Measurements from ENCODE around the gene NSMF. TPM values are rescaled to one million over a fixed set of nuclear protein-coding genes. Genes with fewer than 3 reads are reported as not detected.

NSMF gene
- total RNA-seq, 1 donor from 2014 or later, result 231 TPM

DNA sequence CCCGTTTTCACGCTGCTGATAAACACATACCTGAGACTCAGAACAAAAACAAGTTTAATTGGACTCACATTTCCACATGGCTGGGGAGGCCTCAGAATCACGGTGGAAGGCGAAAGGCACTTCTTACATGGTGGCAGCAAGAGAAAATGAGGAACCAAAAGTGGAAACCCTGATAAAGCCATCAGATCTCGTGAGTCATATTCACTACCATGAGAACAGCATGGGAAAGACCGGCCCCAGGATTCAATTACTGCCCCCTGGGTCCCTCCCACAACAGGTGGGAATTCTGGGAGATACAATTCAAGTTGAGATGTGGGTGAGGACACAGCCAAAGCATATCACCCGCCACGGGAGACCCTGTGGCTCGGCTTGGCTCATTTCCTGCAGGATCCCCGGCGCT lies 56.4 kb downstream of the NSMF start:
- Histone ChIP-seq H3K4me3 (no peak overlapping the region), H3K9me3 (no peaks in the 10 kb centered on the region), H3K36me3 (peaks cover 0 to 8% of the 10 kb centered on the region in 2 donors), H3K27me3 (no peaks in the 10 kb centered on the region), H3K4me1 (peaks cover 7 to 12% of the 10 kb centered on the region in 2 donors), H3K27ac (no peak overlapping the region)
- intact Hi-C loops (cut with DNase I), result no loop called here
- no peak for DNase-seq (ENCODE audit: low spot score in 2 of 2)
- TF ChIP-seq, protein P1, sequence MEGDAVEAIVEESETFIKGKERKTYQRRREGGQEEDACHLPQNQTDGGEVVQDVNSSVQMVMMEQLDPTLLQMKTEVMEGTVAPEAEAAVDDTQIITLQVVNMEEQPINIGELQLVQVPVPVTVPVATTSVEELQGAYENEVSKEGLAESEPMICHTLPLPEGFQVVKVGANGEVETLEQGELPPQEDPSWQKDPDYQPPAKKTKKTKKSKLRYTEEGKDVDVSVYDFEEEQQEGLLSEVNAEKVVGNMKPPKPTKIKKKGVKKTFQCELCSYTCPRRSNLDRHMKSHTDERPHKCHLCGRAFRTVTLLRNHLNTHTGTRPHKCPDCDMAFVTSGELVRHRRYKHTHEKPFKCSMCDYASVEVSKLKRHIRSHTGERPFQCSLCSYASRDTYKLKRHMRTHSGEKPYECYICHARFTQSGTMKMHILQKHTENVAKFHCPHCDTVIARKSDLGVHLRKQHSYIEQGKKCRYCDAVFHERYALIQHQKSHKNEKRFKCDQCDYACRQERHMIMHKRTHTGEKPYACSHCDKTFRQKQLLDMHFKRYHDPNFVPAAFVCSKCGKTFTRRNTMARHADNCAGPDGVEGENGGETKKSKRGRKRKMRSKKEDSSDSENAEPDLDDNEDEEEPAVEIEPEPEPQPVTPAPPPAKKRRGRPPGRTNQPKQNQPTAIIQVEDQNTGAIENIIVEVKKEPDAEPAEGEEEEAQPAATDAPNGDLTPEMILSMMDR (IDR thresholded peaks at IDR 0.05), result no peak

DNA sequence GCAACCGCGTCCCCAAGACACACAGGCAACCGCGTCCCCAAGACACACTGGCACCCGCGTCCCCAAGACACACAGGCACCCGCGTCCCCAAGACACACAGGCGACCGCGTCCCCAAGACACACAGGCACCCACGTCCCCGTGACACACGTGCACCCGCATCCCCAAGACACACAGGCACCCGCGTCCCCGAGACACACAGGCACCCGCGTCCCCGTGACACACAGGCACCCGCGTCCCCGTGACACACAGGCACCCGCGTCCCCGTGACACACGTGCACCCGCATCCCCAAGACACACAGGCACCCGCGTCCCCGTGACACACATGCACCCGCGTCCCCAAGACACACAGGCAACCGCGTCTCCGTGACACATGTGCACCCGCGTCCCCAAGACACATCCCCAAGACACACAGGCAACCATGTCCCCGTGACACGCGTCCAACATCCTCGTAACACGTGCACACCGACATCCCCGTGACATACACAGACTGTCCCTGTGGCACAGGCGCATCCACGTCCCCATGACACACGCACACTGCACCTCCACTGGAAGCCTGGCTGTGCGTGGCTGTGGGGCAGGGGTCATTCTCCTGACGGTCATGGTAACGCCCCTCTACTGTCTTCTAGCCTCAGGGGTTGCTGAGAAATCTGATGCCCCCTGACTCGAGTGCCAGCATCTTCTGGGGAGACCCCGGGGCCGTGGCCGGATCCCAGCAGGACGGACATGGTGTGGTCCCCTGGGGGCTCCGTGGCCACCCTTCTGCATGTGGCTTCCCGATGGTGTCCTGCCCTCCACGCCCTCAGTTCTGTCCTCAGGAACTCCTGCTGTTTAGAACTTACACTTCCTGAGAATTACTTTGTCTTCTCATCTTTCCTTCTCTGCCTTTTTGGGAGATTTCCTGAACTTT lies 60.3 kb downstream of the NSMF start:
- Histone ChIP-seq H3K27ac (no peak overlapping the region), H3K9me3 (no peaks in the 10 kb centered on the region), H3K36me3 (peaks cover 0 to 16% of the 10 kb centered on the region in 2 donors), H3K27me3 (no peaks in the 10 kb centered on the region), H3K4me1 (no peaks in the 10 kb centered on the region), H3K4me3 (no peak overlapping the region)
- no peak for DNase-seq (ENCODE audit: low spot score in 2 of 2)
- TF ChIP-seq, protein P1 (IDR thresholded peaks at IDR 0.05), result no peak
- intact Hi-C loops (cut with DNase I), result no loop called here

DNA sequence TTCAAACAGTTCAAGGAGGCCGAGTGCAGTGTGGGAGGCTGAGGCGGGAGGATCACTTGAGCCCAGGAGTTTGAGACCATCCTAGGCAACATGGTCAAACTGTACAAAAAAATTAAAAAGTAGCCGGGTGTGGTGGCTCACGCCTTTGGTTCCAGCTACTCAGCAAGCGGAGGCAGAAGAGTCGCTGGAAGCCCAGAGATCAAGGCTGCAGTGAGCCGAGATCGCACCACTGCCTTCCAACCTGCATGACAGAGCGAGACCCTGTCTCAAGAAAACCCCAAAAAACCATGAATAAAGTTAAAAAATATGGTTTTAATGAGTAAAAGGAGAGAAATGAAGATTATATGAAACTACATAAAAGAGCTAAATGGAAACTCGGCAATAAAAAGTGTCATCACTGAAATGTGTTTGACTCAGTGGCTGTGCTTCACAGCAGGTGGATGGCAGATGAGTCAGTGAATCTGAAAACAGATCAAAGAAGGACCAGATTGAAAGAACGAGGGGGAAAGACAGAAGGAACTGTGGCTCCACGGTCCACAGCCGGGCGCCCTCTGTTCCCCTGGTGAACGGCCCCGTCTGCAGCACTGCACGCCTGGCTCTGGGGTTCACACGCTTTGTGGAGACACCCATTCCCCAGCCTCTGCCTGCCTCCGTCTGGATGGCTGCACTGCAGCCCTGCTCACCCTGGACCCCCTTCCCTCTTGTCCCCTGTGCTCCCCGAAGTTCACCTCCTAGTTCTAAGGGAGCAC lies 61.3 kb downstream of the NSMF start:
- Histone ChIP-seq H3K4me3 (no peak overlapping the region), H3K9me3 (no peaks in the 10 kb centered on the region), H3K36me3 (peaks cover 0 to 24% of the 10 kb centered on the region in 2 donors), H3K27ac (no peak overlapping the region), H3K4me1 (no peaks in the 10 kb centered on the region), H3K27me3 (no peaks in the 10 kb centered on the region)
- TF ChIP-seq, protein P1 (IDR thresholded peaks at IDR 0.05), result no peak
- intact Hi-C loops (cut with DNase I), result no loop called here
- DNase-seq (ENCODE audit: low spot score in 2 of 2), result no peak

Other genes with a start within 250 kb of the NSMF start
- 6.7 TPM for gene RNF208, start 237.1 kb downstream of the NSMF start, total RNA-seq
- gene CYSRT1, start 234.2 kb downstream of the NSMF start, total RNA-seq, result not detected
- not detected for gene RNF224, start 231.8 kb downstream of the NSMF start, total RNA-seq
- gene SLC34A3, start 228.4 kb downstream of the NSMF start, total RNA-seq, result not detected
- gene TUBB4B, start 218.0 kb downstream of the NSMF start, total RNA-seq, result 403 TPM
- not detected for gene STPG3, start 208.0 kb downstream of the NSMF start, total RNA-seq
- 71.7 TPM for gene NELFB, start 204.0 kb downstream of the NSMF start, total RNA-seq
- gene TOR4A, start 181.6 kb downstream of the NSMF start, total RNA-seq, result 38.3 TPM
- 51.7 TPM for gene NRARP, start 157.1 kb downstream of the NSMF start, total RNA-seq
- gene EXD3, start 36.2 kb downstream of the NSMF start, total RNA-seq, result 16.7 TPM
- gene NOXA1, start 35.9 kb downstream of the NSMF start, total RNA-seq, result 6.9 TPM
- gene ENTPD8, start 18.0 kb downstream of the NSMF start, total RNA-seq, result not detected
- gene PNPLA7, start 91.1 kb upstream of the NSMF start, total RNA-seq, result 13.5 TPM
- 121 TPM for gene MRPL41, start 92.5 kb upstream of the NSMF start, total RNA-seq
- 57.2 TPM for gene DPH7, start 119.6 kb upstream of the NSMF start, total RNA-seq
- gene ZMYND19, start 131.2 kb upstream of the NSMF start, total RNA-seq, result 4.3 TPM
- gene ARRDC1, start 146.4 kb upstream of the NSMF start, total RNA-seq, result 56.8 TPM
- gene EHMT1, start 159.7 kb upstream of the NSMF start, total RNA-seq, result 49.9 TPM